HUES64 (cell line): ENCODE data around the gene TRAP1.

Experiments used
- H3K27ac ChIP-seq: 2 replicates; pipeline ENCODE4 v1.7.0; 2013; ENCODE audit warnings: low read depth, low read length, inconsistent platforms
- H3K27me3 ChIP-seq: 2 replicates; pipeline ENCODE4 v1.6.1; 2013; ENCODE audit warnings: mild to moderate bottlenecking, low read length; ENCODE audit not compliant: insufficient read depth
- H3K36me3 ChIP-seq: 2 replicates; pipeline ENCODE4 v1.6.1; 2013; ENCODE audit warnings: mild to moderate bottlenecking, low read length; ENCODE audit not compliant: insufficient read depth
- H3K4me1 ChIP-seq: 2 replicates; pipeline ENCODE4 v1.6.1; 2013; ENCODE audit warnings: mild to moderate bottlenecking, low read length, moderate library complexity; ENCODE audit not compliant: insufficient read depth
- H3K4me3 ChIP-seq: 2 replicates; pipeline ENCODE4 v1.5.1; 2013; ENCODE audit warnings: mild to moderate bottlenecking, low read length, moderate library complexity
- H3K9ac ChIP-seq: 2 replicates; pipeline ENCODE4 v1.6.1; 2013; ENCODE audit warnings: mild to moderate bottlenecking, low read depth, low read length
- H3K9me3 ChIP-seq: 2 replicates; pipeline ENCODE4 v1.6.1; 2013; ENCODE audit warnings: low read depth, low read length; ENCODE audit not compliant: insufficient read depth
- WGBS: fragments of 150-250, 120-280 bp; methylation state at CpG from one replicate; pipeline ENCODE4 v1.1.7; 2013; ENCODE audit warnings: missing lambda C conversion rate; 5-methylcytosine and 5-hydroxymethylcytosine counted together

TRAP1 gene

GRCh38 chr16:3689731-3690130 lies 27.6 kb downstream of the TRAP1 start:
- H3K9ac ChIP-seq, result no peak overlapping the region
- H3K27ac ChIP-seq, result no peak overlapping the region

DNA sequence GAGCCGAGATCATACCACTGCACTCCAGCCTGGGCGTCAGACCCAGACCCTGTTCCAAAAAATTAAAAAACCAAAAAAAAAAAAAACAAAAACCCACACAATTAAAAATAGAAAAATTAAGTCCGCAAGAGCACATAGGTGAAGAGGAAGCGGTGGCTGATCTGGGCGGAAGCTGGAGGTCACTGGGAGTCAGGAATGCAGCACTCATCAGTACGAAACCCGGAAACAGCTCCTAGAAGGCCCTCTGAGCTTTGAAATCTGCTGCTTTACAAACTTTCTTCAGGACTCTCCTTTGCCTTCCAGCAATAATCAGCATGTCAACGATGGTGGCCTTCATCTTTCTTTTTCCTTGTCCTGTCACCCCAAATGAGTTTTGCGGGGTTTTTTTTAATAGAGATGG lies 29.5 kb downstream of the TRAP1 start:
- 99% methylated on average over 9 of the region's 9 CpGs for WGBS
- H3K27ac ChIP-seq, result no peak overlapping the region

More at GRCh38 chr16:3689731-3690130, 27.6 kb downstream of the TRAP1 start:
- no peaks in the 10 kb centered on the region for H3K9me3 ChIP-seq
- 93% methylated on average over 7 of the region's 7 CpGs for WGBS
- no peaks in the 10 kb centered on the region for H3K27me3 ChIP-seq
- no peaks in the 10 kb centered on the region for H3K4me1 ChIP-seq
- H3K36me3 ChIP-seq, result peaks cover 58% of the 10 kb centered on the region
- no peak overlapping the region for H3K4me3 ChIP-seq

GRCh38 chr16:3687021-3687420 lies 30.3 kb downstream of the TRAP1 start:
- Histone ChIP-seq H3K9ac (no peak overlapping the region), H3K27ac (no peak overlapping the region), H3K36me3 (peaks cover 75% of the 10 kb centered on the region), H3K9me3 (no peaks in the 10 kb centered on the region), H3K27me3 (no peaks in the 10 kb centered on the region), H3K4me3 (no peak overlapping the region), H3K4me1 (no peaks in the 10 kb centered on the region)
- WGBS, result 91% methylated on average over 7 of the region's 7 CpGs

More for the DNA sequence above, 29.5 kb downstream of the TRAP1 start:
- Histone ChIP-seq H3K4me3 (no peak overlapping the region), H3K4me1 (no peaks in the 10 kb centered on the region), H3K9ac (no peak overlapping the region), H3K36me3 (peaks cover 69% of the 10 kb centered on the region), H3K9me3 (no peaks in the 10 kb centered on the region), H3K27me3 (no peaks in the 10 kb centered on the region)

- Histone ChIP-seq H3K4me3 (no peak overlapping the region), H3K27ac (no peak overlapping the region), H3K27me3 (no peaks in the 10 kb centered on the region), H3K9ac (no peak overlapping the region), H3K9me3 (no peaks in the 10 kb centered on the region), H3K4me1 (no peaks in the 10 kb centered on the region), H3K36me3 (peaks cover 94% of the 10 kb centered on the region)
- 97% methylated on average over 3 of the region's 3 CpGs for WGBS
These were observed 36.1 kb downstream of the TRAP1 start for GRCh38 chr16:3681206-3681605.

- no peaks in the 10 kb centered on the region for H3K27me3 ChIP-seq
- H3K4me1 ChIP-seq, result no peaks in the 10 kb centered on the region
- no peak overlapping the region for H3K27ac ChIP-seq
- no peak overlapping the region for H3K9ac ChIP-seq
- no peaks in the 10 kb centered on the region for H3K9me3 ChIP-seq
- no peak overlapping the region for H3K4me3 ChIP-seq
- H3K36me3 ChIP-seq, result peaks cover 97% of the 10 kb centered on the region
- WGBS, result 95% methylated on average over 11 of the region's 11 CpGs
These were observed 39.3 kb downstream of the TRAP1 start for GRCh38 chr16:3677994-3678393.

- H3K9me3 ChIP-seq, result no peaks in the 10 kb centered on the region
- peaks cover 96% of the 10 kb centered on the region for H3K36me3 ChIP-seq
- WGBS, result 94% methylated on average over 24 of the region's 24 CpGs
- H3K4me3 ChIP-seq, result no peak overlapping the region
- H3K27me3 ChIP-seq, result no peaks in the 10 kb centered on the region
- no peaks in the 10 kb centered on the region for H3K4me1 ChIP-seq
- H3K27ac ChIP-seq, result no peak overlapping the region
- H3K9ac ChIP-seq, result no peak overlapping the region
These were observed 41.7 kb downstream of the TRAP1 start for GRCh38 chr16:3675601-3676130.

DNA sequence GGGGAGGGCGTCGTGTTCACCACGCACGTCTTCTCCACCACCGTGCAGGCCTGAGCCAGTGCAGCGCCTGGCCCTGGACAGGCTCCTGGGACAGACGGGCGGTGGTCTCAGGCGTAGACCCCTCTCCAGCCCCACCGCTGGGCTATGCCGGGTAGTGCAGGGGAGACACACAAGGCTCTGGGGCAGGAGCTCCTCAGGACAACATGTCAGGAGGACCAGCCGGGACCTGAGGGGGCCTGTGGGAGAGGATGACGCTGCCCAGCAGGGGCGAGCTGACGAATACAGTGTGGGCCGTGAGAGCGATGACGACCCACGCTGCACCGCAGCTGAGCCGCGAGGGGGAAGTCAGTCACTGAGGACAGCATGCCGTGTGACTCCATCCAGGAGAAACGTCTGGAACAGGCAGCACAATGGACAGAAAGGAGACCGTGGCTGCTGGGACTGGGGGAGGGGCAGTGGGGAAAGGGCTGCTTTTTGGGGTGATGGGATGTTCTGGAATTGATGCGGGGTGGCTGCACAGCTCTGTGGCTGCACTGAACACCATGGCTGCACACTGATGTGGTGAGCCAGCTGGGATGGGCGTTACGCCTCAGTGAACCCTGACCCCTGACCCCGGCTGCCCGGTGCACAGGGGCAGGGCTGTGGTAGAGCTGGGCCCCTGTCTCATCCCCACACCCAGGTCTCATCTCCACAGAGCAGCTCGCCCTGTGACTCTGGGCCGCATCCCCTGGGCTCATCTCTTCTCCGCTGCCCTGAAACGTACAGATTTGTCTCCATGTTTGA lies 42.6 kb downstream of the TRAP1 start:
- H3K27ac ChIP-seq, result no peak overlapping the region
- peaks cover 92% of the 10 kb centered on the region for H3K36me3 ChIP-seq
- H3K4me1 ChIP-seq, result no peaks in the 10 kb centered on the region
- H3K27me3 ChIP-seq, result no peaks in the 10 kb centered on the region
- H3K9me3 ChIP-seq, result no peaks in the 10 kb centered on the region
- no peak overlapping the region for H3K9ac ChIP-seq
- WGBS, result 93% methylated on average over 34 of the region's 34 CpGs
- no peak overlapping the region for H3K4me3 ChIP-seq

DNA sequence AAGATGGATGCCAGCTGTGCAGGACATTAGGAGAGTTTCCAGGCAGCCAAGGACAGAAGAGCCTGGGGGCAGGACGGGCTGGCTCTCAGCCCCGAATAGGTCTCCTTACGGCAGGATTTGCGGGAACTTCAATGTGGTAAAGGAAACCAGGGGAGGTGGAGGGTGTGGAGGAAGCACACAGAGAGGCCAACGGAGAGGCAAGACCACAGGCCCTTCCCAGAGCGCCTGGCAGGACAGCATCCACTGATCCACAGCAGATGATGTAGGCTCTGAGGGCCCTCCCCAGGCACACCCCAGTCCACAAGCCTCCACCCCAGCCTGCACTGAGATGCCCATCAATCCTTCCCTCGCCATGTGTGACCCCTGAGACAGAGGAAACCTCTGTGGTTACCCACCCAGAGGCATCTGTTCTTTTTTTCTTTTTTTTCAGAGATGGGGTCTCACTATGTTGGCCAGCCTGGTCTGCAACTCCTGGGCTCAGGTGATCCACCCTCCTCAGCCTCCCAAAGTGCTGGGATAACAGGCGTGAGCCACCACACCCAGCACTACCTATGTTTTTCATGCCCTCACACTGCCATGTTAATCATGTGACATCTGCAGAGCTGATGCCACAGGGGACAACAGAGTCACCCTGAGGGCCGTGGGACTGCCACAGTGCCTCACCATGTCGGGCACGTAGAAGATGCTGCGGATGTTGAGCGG lies 43.5 kb downstream of the TRAP1 start:
- H3K27ac ChIP-seq, result no peak overlapping the region

GRCh38 chr16:3673201-3673600 lies 44.1 kb downstream of the TRAP1 start:
- Histone ChIP-seq H3K4me3 (no peak overlapping the region), H3K9me3 (no peaks in the 10 kb centered on the region), H3K27me3 (no peaks in the 10 kb centered on the region), H3K36me3 (peaks cover 90% of the 10 kb centered on the region), H3K4me1 (no peaks in the 10 kb centered on the region), H3K9ac (no peak overlapping the region), H3K27ac (no peak overlapping the region)
- 95% methylated on average over 18 of the region's 18 CpGs for WGBS

More for the DNA sequence above, 43.5 kb downstream of the TRAP1 start:
- H3K4me1 ChIP-seq, result no peaks in the 10 kb centered on the region
- no peak overlapping the region for H3K4me3 ChIP-seq
- peaks cover 89% of the 10 kb centered on the region for H3K36me3 ChIP-seq
- no peak overlapping the region for H3K9ac ChIP-seq
- WGBS, result 92% methylated on average over 13 of the region's 13 CpGs
- H3K9me3 ChIP-seq, result no peaks in the 10 kb centered on the region
- no peaks in the 10 kb centered on the region for H3K27me3 ChIP-seq

GRCh38 chr16:3672571-3673041 lies 44.7 kb downstream of the TRAP1 start:
- WGBS, result 96% methylated on average over 26 of the region's 26 CpGs

DNA sequence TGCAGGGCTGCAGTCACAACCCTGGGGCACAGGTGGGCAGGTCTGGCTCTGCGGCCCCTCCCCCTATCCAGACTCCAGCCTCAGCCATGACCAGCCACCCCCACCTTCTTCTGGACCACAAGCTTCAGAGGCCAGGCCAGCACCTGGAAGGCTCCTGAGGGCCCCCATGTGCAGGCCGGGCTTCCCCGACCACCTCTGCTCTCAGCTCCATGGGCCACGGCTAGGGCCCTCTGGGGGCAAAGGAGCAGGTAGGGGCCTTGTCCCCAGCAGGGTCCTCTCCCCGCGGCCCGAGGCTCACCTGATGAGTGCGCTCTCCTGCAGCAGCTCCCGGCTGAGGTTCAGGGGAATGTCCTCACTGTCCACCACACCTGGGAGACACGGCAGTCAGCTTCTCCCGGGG lies 45.9 kb downstream of the TRAP1 start:
- H3K36me3 ChIP-seq, result peaks cover 83% of the 10 kb centered on the region
- no peaks in the 10 kb centered on the region for H3K4me1 ChIP-seq
- no peaks in the 10 kb centered on the region for H3K9me3 ChIP-seq
- no peak overlapping the region for H3K27ac ChIP-seq
- no peak overlapping the region for H3K9ac ChIP-seq
- H3K4me3 ChIP-seq, result no peak overlapping the region
- 94% methylated on average over 11 of the region's 11 CpGs for WGBS
- H3K27me3 ChIP-seq, result no peaks in the 10 kb centered on the region

More at GRCh38 chr16:3672571-3673041, 44.7 kb downstream of the TRAP1 start:
- H3K9me3 ChIP-seq, result no peaks in the 10 kb centered on the region
- H3K36me3 ChIP-seq, result peaks cover 85% of the 10 kb centered on the region
- H3K4me3 ChIP-seq, result no peak overlapping the region
- H3K27ac ChIP-seq, result no peak overlapping the region
- H3K9ac ChIP-seq, result no peak overlapping the region
- H3K27me3 ChIP-seq, result no peaks in the 10 kb centered on the region
- H3K4me1 ChIP-seq, result no peaks in the 10 kb centered on the region
